NB4 (cell line): Measurements from ENCODE around the gene ZNF737.
"Not testable (repeated sequence)": the region's sequence is repeated elsewhere in the genome, so short reads cannot be mapped to it uniquely, and the experiment has no call there.

Source experiments
- DNase-seq: peaks from one replicate; pipeline ENCODE4 v3.0.0; 2010; ENCODE audit warnings: low read depth
- H3K4me3 ChIP-seq: one replicate; pipeline ENCODE4 v1.5.1; 2011; ENCODE audit warnings: mild to moderate bottlenecking, low read depth, low read length, moderate library complexity
- CTCF ChIP-seq: IDR thresholded peaks from one replicate; pipeline ENCODE4 v1.5.1; 2012; ENCODE audit warnings: low read depth, low read length
- MYC ChIP-seq: IDR thresholded peaks from 2 replicates; pipeline ENCODE4 v1.6.1; 2011; ENCODE audit warnings: low read depth, low read length
- POLR2A ChIP-seq: IDR thresholded peaks from 2 replicates; pipeline ENCODE4 v1.6.1; 2011; ENCODE audit warnings: mild to moderate bottlenecking; ENCODE audit not compliant: insufficient read length; ENCODE audit errors: extremely low read depth
- TF ChIP-seq, protein P1 (sequence below): IDR thresholded peaks from 2 replicates; pipeline ENCODE4 v1.6.1; 2011; ENCODE audit warnings: low read depth, low read length

Gene ZNF737

DNA sequence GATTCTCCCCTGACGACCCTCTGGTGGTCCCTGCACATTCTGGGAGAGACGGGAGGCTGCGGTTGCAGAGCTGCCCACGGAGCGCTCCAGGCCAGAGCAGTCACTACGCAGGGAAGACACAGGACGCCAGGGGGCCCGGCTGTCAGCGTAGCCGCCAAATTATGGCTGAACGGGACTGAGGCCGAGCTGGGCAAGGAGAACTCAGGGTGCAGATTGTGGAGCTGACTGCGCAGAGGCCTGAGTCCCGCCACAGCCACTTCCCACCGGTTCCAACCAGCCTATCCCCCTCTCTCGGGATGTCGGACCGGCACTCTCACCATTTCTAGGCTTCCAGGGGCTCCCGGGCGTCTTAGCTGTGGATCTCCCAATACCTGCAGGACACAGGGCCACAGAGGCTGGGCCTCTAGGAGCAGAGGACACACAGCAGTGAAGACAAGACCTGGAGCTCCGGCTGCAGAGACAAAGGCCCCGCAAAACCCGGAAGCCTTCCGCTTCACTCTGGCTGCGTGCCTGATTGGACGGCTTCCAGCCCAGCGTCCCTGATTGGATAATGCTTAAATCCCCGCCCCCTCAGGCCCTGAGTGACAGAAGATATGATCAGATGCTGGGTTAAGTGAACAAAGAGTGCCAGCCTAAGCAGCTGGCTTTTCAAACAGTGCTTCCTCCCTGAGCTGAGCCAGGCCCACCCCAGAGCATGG, at the start of gene ZNF737:
Gene ZNF737 (minus strand): TSS at position 461 of the 698 bp plus-strand sequence. CDS start 141 bp downstream, at position 320.
- H3K4me3 ChIP-seq: peak within 1 kb of the TSS; percentile 79
- TF ChIP-seq MYC: no peak
- TF ChIP-seq, protein P1, sequence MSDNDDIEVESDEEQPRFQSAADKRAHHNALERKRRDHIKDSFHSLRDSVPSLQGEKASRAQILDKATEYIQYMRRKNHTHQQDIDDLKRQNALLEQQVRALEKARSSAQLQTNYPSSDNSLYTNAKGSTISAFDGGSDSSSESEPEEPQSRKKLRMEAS: no peak
- peak; percentile 48 for TF ChIP-seq POLR2A
- peak; percentile 22 for TF ChIP-seq CTCF
- DNase-seq: peak; percentile 97

- not testable (repeated sequence) for H3K4me3 ChIP-seq, DNase-seq
Observed at GRCh38 chr19:20614971-20615370, 49.4 kb upstream of the ZNF737 start.

DNA sequence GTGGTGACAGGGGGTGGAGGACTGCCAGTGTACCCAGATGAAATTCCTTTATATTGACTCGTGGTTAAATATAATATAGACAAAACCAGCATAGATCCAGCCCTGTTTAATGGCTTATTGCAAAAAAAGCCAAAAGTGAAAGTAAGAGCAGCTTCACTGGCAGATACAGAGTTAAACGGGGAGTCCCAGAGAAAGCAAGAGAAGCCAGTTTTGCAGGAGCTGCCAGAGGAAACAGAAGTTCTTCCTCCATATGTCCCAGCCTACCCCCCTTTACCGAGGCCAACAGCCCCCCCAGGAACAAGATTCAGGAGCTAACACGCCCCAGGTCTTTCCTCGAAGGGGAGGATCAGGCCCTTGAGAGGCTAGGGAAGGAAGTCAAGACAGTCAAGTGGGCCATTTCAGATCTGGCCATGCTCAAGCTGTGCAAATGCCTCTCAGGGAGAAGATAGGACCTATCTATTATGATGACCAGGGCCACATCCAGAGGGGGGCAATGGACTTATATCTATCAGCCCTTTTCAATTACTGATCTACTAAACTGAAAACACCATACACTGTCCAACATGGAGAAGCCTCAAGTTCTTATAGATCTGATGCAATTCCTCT, 47.2 kb upstream of the ZNF737 start:
- DNase-seq: no peak
- TF ChIP-seq CTCF (no peak), POLR2A (no peak), MYC (no peak)
- TF ChIP-seq, protein P1: no peak
- H3K4me3 ChIP-seq: no peak overlapping the region

DNA sequence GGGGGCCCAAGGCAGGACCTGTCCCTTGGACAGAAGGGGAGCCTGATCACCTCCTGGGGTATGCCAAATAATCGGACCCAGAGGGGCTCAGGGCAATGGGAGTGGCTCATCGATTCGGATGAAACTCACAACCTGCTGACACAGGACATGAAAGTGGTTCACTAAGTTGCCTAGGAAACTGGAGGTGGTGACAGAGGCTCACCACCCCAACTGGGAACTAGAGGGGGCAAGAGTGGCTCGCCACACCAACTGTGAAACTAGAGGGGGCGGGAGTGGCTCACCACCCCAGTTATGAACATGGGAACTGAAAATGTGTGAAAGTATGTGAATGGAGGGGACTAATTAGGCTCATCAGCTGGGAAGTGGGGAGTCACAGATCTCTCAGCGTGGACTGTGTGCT, 46.3 kb upstream of the ZNF737 start:
- H3K4me3 ChIP-seq: no peak overlapping the region
- TF ChIP-seq MYC (no peak), CTCF (no peak), POLR2A (no peak)
- TF ChIP-seq, protein P1: no peak
- DNase-seq: no peak

GRCh38 chr19:20607943-20608342, 42.4 kb upstream of the ZNF737 start:
- no peak overlapping the region for H3K4me3 ChIP-seq
- no peak for TF ChIP-seq MYC
- no peak for DNase-seq

- H3K4me3 ChIP-seq: no peak overlapping the region
Observed at GRCh38 chr19:20558571-20558970, 7.0 kb downstream of the ZNF737 start.

More at GRCh38 chr19:20558571-20558970, 7.0 kb downstream of the ZNF737 start:
- no peak for DNase-seq
- TF ChIP-seq POLR2A (no peak), MYC (no peak), CTCF (no peak)
- TF ChIP-seq, protein P1: no peak
